Measurements from ENCODE around the gene OR2Z1. TPM values are rescaled to one million over a fixed set of nuclear protein-coding genes. Genes with fewer than 3 reads are reported as not detected.

The OR2Z1 gene, protein sequence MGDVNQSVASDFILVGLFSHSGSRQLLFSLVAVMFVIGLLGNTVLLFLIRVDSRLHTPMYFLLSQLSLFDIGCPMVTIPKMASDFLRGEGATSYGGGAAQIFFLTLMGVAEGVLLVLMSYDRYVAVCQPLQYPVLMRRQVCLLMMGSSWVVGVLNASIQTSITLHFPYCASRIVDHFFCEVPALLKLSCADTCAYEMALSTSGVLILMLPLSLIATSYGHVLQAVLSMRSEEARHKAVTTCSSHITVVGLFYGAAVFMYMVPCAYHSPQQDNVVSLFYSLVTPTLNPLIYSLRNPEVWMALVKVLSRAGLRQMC
- total RNA-seq (not detected), polyA plus RNA-seq (not detected)
- long read RNA-seq, donor 1, result 0 reads
- long read RNA-seq, donor 2, result 0 reads
- long read RNA-seq, donor 3, partial matches to known transcripts, result 0 of 1 reads
- long read RNA-seq, donor 3, other reads (novel, unspliced or antisense), result 0 of 1 reads
- long read RNA-seq, donor 4, result 0 reads
- long read RNA-seq, donor 5, result 0 reads
- long read RNA-seq, donor 6, result 0 reads
- long read RNA-seq, donor 7, result 0 reads
- long read RNA-seq, donor 8, result 0 reads
- long read RNA-seq, donor 9, result 0 reads
- long read RNA-seq, donor 10, result 0 reads

DNA sequence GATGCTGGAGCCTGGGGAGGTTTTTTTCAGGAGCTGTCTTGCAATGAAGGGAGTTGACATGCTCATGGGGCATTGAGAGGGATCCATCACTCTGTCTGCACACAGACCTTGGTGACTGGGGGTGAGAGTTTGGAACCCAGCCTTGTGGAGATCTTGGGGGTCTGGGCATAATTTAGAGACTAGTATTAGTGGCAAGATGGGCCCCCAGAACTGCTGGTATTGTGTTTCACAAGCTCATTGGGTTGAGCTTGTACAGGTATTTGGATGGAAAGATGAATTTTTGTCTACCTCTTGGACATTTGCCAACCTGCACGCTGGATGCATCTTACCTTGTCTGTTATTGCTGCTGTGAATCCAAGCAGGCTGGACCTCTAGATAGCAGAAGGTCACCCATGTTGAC is at the start of gene OR2Z1:
OR2Z1 (plus strand) TSS at position 301 of the 400 bp plus-strand sequence. CDS start 9,395 bp downstream, outside the sequence.
- intact Hi-C loops (cut with DNase I), result no loop called here
- 48 to 70% (median 57%) methylated on average over 1 of the region's 1 CpG for WGBS, 4 donors
- no peak for TF ChIP-seq POLR2A (IDR thresholded peaks at IDR 0.05)
- TF ChIP-seq, protein P1, sequence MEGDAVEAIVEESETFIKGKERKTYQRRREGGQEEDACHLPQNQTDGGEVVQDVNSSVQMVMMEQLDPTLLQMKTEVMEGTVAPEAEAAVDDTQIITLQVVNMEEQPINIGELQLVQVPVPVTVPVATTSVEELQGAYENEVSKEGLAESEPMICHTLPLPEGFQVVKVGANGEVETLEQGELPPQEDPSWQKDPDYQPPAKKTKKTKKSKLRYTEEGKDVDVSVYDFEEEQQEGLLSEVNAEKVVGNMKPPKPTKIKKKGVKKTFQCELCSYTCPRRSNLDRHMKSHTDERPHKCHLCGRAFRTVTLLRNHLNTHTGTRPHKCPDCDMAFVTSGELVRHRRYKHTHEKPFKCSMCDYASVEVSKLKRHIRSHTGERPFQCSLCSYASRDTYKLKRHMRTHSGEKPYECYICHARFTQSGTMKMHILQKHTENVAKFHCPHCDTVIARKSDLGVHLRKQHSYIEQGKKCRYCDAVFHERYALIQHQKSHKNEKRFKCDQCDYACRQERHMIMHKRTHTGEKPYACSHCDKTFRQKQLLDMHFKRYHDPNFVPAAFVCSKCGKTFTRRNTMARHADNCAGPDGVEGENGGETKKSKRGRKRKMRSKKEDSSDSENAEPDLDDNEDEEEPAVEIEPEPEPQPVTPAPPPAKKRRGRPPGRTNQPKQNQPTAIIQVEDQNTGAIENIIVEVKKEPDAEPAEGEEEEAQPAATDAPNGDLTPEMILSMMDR (IDR thresholded peaks at IDR 0.05), result no peak
- no peak for DNase-seq
- no peak within 1 kb of the TSS for H3K27ac ChIP-seq
- no peak within 1 kb of the TSS for H3K4me3 ChIP-seq
- H3K27me3 ChIP-seq, result no peaks in the 10 kb centered on the region
- H3K36me3 ChIP-seq (replicated peaks in 1 of 2), result no peaks in the 10 kb centered on the region
- H3K4me1 ChIP-seq (replicated peaks in 1 of 2), result no peaks in the 10 kb centered on the region
- no peaks in the 10 kb centered on the region for H3K9me3 ChIP-seq (replicated peaks in 1 of 3)

DNA sequence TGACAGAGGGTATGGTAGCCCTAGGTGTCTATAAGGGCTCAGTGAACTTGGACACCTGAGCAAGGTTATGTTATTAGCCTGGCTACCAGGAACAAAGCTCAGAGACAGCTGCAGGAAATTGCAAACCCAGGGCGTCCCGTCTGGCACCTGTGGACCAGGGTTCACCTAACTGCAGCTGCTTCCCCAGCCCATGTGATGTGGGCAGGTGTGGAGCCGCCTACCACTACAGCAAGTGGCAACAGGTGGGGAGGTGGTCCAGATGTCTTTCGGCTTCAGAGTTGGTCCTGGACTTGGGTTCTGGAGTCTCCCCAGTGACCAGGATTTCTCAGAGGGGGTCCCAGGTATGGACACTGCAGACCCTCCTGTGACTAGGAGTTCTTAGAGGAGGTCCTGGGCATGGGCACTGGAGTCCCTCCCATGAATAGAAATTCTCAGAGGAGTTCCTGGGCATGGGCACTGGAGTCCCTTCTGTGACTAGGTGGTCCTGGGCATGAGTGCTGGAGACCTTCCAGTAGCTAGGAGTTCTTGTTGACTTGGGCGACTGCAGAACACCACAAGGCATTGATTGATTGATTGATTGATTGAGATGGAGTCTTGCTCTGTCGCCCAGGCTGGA is 48.0 kb upstream of the OR2Z1 start:
- WGBS, 4 donors, result 67 to 82% (median 76%) methylated on average over 1 to 6 of the region's 6 CpGs
- no peaks in the 10 kb centered on the region for H3K27me3 ChIP-seq
- no peak overlapping the region for H3K4me3 ChIP-seq

DNA sequence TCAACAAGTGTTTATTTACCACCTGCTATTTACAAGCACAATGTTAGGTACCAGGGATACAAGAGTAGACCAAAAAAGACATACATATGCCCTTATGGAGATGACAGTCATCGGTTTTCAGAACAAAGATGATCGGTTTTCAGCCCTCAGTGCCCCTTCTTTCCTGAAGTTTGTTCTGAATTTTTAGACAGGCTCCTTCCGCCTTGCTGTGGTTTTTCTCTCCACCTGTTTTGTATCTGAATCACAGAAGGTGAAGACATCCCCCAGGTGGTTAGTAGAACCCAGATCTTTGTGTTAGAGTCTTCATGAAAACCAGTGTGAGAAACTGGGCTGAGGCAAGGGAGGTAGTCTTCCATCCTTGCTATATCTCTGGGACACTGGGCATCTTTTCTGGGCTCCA is 46.4 kb upstream of the OR2Z1 start:
- 71 to 75% (median 73%) methylated on average over 3 of the region's 3 CpGs for WGBS, 4 donors
- intact Hi-C loops (cut with DNase I), result no loop called here
- no peaks in the 10 kb centered on the region for H3K27me3 ChIP-seq
- no peak for TF ChIP-seq POLR2A (IDR thresholded peaks at IDR 0.05)
- TF ChIP-seq, protein P1 (IDR thresholded peaks at IDR 0.05), result no peak
- no peak overlapping the region for H3K4me3 ChIP-seq
- no peaks in the 10 kb centered on the region for H3K36me3 ChIP-seq (replicated peaks in 1 of 2)
- H3K9me3 ChIP-seq (replicated peaks in 1 of 3), result no peaks in the 10 kb centered on the region
- H3K4me1 ChIP-seq (replicated peaks in 1 of 2), result no peaks in the 10 kb centered on the region
- H3K27ac ChIP-seq, result no peak overlapping the region
- DNase-seq, result no peak

More for the DNA sequence above, 48.0 kb upstream of the OR2Z1 start:
- Histone ChIP-seq H3K27ac (no peak overlapping the region), H3K36me3 (replicated peaks in 1 of 2) (no peaks in the 10 kb centered on the region), H3K9me3 (replicated peaks in 1 of 3) (no peaks in the 10 kb centered on the region), H3K4me1 (replicated peaks in 1 of 2) (no peaks in the 10 kb centered on the region)
- TF ChIP-seq, protein P1 (IDR thresholded peaks at IDR 0.05), result no peak
- no peak for TF ChIP-seq POLR2A (IDR thresholded peaks at IDR 0.05)
- no peak for DNase-seq
- intact Hi-C loops (cut with DNase I), result no loop called here

DNA sequence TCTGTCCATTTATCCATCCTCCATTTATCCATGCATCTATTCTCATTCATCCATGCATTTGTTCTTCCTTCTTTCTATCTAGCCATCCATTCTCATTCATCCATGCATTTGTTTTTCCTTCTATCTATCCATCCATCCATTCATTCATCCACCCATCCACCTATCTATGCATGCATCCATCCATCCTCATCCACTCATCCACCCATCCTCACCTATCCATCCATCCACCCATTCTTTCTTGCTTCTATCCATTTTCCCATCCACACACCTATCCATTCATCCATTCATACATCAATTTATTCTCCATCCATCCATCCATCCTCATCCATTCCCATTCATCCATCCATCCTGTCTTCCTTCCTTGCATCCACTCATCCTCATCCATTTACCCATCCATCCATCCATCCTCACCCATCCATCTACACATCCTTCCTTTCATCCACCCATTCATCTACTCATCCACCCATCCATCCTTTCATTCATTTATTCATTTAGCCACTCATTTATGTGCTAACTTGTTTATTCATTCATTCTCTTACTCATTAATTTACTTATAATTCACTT is 43.1 kb upstream of the OR2Z1 start:
- intact Hi-C loops (cut with DNase I), result no loop called here
- DNase-seq, result no peak
- no peak overlapping the region for H3K27ac ChIP-seq
- H3K9me3 ChIP-seq (replicated peaks in 1 of 3), result no peaks in the 10 kb centered on the region
- no peaks in the 10 kb centered on the region for H3K4me1 ChIP-seq (replicated peaks in 1 of 2)
- no peaks in the 10 kb centered on the region for H3K36me3 ChIP-seq (replicated peaks in 1 of 2)
- TF ChIP-seq POLR2A (IDR thresholded peaks at IDR 0.05), result no peak
- TF ChIP-seq, protein P1 (IDR thresholded peaks at IDR 0.05), result no peak
- H3K4me3 ChIP-seq, result no peak overlapping the region
- H3K27me3 ChIP-seq, result no peaks in the 10 kb centered on the region
